Measurements from ENCODE around the gene IL18.

The IL18 gene

DNA sequence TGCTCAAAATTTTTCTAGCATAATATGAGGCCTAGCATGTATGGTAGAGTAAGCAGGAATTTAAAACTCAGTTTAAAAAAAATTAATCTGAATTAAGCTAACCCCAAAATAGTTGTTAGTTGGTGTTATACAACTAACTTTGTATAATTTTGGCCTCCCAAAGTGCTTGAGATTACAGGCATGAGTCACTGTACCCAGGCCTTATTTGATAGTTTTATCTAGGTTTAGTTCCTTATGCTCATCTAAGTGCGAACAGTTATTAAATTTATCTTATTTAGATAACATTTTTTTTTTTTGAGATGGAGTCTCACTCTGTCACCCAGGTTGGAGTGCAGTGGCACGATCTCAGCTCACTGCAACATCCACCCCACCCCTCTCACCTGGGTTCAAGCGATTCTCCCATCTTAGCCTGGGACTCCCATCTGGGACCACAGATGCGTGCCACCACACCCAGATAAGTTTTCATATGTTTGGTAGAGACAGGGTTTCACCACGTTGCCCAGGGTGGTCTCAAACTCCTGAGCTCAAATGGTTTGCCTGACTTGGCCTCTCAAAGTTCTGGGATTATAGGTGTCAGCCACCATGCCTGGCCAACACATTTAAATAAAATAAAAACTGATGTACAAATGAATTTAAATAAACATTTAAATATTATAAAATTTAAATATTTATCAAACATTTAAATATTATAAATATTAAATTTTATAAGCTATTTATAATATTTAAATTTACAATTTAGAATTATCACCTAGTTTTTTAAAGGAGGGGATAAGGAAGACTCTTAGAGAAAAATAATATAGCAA, 7.5 kb downstream of the IL18 start:
- no peak overlapping the region for H3K4me3 ChIP-seq (ENCODE audit: control insufficient read depth, low read depth, low read length)
- TF ChIP-seq, protein P1, sequence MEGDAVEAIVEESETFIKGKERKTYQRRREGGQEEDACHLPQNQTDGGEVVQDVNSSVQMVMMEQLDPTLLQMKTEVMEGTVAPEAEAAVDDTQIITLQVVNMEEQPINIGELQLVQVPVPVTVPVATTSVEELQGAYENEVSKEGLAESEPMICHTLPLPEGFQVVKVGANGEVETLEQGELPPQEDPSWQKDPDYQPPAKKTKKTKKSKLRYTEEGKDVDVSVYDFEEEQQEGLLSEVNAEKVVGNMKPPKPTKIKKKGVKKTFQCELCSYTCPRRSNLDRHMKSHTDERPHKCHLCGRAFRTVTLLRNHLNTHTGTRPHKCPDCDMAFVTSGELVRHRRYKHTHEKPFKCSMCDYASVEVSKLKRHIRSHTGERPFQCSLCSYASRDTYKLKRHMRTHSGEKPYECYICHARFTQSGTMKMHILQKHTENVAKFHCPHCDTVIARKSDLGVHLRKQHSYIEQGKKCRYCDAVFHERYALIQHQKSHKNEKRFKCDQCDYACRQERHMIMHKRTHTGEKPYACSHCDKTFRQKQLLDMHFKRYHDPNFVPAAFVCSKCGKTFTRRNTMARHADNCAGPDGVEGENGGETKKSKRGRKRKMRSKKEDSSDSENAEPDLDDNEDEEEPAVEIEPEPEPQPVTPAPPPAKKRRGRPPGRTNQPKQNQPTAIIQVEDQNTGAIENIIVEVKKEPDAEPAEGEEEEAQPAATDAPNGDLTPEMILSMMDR (IDR thresholded peaks at IDR 0.05; ENCODE audit: control insufficient read depth, insufficient read depth, low read depth, low read length, missing control alignments), result no peak
- no peak for DNase-seq (ENCODE audit: low read depth)

DNA sequence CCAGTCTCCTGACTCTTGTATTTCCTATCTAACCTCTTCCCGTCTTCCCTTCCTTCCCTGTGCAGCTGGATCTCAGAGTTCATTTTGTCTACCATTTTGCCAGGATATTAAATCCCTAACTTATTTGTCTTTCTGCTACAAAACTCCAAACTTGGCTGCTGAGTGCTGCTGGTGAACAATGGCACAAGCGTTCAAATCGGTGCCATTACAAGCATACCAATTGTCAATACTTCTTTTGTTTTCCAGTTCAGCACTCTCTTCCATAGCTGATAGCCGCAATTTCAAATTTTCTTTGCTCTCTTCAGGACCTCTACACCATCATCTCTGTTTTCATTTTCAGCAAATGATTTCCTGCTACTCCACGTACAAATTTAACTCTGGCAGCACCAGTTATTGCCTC, 13.4 kb downstream of the IL18 start:
- TF ChIP-seq, protein P1 (IDR thresholded peaks at IDR 0.05; ENCODE audit: control insufficient read depth, insufficient read depth, low read depth, low read length, missing control alignments), result no peak
- no peak overlapping the region for H3K4me3 ChIP-seq (ENCODE audit: control insufficient read depth, low read depth, low read length)
- DNase-seq (ENCODE audit: low read depth), result no peak

DNA sequence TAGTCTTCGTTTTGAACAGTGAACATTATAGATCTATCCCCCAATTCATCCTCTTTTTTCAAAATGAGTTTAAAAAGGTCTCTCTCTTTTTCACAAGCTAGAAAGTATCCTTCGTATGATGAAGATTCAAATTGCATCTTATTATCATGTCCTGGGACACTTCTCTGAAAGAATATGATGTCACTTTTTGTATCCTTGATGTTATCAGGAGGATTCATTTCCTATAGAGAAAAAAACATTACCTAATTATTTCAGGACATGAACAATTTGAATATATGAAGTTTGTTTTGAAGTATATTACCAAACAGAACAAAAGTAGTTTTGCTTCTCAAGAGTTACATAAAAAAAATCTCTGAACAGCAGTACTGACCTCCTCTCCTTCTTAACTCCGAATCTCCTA, 20.3 kb downstream of the IL18 start:
- no peak for DNase-seq (ENCODE audit: low read depth)
- TF ChIP-seq, protein P1 (IDR thresholded peaks at IDR 0.05; ENCODE audit: control insufficient read depth, insufficient read depth, low read depth, low read length, missing control alignments), result no peak
- H3K4me3 ChIP-seq (ENCODE audit: control insufficient read depth, low read depth, low read length), result no peak overlapping the region

DNA sequence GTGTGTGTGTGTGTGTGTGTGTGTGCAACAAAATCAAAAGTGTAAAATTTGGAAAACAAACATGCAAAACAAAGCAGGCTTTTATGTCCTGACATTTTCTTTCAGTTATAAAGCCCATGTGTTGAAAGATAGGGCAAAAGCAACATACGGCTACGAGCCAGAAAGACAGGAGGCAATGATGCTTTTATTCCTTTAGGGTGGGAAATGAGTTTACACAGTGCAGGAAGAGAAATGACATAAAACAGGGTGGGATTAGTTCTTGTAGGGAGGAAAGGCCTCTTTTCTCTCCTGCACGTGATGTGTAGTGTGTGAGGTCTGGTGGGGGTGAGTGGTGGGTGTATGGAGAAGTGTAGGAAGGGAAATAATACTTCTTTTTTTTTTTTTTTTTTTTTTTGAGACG, 29.4 kb downstream of the IL18 start:
- DNase-seq (ENCODE audit: low read depth), result no peak
- TF ChIP-seq, protein P1 (IDR thresholded peaks at IDR 0.05; ENCODE audit: control insufficient read depth, insufficient read depth, low read depth, low read length, missing control alignments), result no peak
- H3K4me3 ChIP-seq (ENCODE audit: control insufficient read depth, low read depth, low read length), result no peak overlapping the region

DNA sequence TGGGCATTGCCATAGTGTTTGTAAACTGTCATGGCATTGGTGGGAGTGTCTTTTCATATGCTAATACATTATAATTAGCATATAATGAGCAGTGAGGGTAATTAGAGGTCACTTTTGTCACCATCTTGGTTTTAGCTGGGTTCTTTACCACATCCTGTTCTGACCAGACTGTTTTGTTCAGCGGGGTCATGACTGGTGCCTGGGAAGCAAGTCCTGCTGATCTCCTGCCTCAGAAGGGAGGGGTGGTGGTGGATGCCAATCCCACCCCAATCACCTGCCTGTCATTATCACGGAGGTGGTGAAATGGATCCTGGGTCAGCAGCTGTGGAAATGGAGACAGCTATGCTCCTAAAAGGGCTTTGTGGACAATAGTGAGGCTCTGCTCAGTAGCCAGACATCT, 31.2 kb downstream of the IL18 start:
- DNase-seq (ENCODE audit: low read depth), result no peak
- TF ChIP-seq, protein P1 (IDR thresholded peaks at IDR 0.05; ENCODE audit: control insufficient read depth, insufficient read depth, low read depth, low read length, missing control alignments), result no peak
- H3K4me3 ChIP-seq (ENCODE audit: control insufficient read depth, low read depth, low read length), result no peak overlapping the region

DNA sequence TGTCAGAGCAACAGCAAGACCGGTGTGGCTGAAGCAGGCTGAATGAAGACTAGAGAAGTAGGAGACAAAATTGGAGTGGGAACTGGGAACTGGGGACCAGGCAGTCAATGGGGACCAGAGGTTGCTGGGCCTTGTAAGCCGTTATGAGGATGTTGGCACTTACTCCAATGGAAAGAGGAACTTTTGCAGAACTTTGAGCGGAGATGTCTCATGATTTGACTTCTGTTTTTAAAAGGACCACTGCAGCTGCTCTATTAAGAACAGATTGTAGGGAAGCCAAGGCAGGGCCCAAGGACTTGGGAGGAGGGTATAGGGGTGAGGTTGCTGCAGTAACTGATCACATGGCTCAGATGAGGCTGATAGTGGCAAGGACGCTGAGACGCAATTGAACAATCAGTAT, 34.2 kb downstream of the IL18 start:
- TF ChIP-seq, protein P1 (IDR thresholded peaks at IDR 0.05; ENCODE audit: control insufficient read depth, insufficient read depth, low read depth, low read length, missing control alignments), result no peak
- no peak for DNase-seq (ENCODE audit: low read depth)
- H3K4me3 ChIP-seq (ENCODE audit: control insufficient read depth, low read depth, low read length), result no peak overlapping the region
